OCI-LY3 (cell line): ENCODE data around the gene DTNA.

Source experiments
- EZH2phosphoT487 ChIP-seq: fragments of 200-600 bp; shearing (Covaris generic); IDR thresholded peaks from 2 replicates; pipeline ENCODE4 v1.6.1; 2018; ENCODE audit warnings: antibody characterized with exemption, mixed run types, low read depth
- TF ChIP-seq, protein P1 (sequence below): fragments of 200-600, 300-600 bp; sonication (generic); IDR thresholded peaks from 2 replicates; pipeline ENCODE4 v1.5.1; 2014; ENCODE audit warnings: antibody characterized with exemption, low read length, low read depth

DNA sequence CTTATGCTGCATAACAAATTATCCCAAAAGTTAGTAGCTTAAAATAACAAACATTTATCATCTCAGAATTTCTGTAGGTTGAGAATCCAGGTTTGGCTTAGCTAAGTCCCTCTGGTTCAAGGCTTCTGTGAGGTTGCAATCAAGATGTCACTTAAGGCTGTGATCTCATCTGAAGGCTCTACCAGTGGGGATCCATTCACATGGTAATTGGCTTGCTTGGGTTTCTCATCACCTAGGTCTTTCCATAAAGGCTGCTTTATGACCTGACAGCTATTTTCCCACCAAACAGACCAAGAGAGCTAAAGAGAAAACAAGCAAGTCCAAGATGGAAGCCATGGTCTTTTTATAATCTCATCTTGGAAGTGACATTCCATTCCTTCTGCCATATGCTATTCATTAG, 137.3 kb downstream of the DTNA start:
- TF ChIP-seq, protein P1, sequence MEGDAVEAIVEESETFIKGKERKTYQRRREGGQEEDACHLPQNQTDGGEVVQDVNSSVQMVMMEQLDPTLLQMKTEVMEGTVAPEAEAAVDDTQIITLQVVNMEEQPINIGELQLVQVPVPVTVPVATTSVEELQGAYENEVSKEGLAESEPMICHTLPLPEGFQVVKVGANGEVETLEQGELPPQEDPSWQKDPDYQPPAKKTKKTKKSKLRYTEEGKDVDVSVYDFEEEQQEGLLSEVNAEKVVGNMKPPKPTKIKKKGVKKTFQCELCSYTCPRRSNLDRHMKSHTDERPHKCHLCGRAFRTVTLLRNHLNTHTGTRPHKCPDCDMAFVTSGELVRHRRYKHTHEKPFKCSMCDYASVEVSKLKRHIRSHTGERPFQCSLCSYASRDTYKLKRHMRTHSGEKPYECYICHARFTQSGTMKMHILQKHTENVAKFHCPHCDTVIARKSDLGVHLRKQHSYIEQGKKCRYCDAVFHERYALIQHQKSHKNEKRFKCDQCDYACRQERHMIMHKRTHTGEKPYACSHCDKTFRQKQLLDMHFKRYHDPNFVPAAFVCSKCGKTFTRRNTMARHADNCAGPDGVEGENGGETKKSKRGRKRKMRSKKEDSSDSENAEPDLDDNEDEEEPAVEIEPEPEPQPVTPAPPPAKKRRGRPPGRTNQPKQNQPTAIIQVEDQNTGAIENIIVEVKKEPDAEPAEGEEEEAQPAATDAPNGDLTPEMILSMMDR, result no peak
- TF ChIP-seq EZH2phosphoT487, result no peak
